LNCAP (cell line): ENCODE data around the gene CCDC57.
A peak's percentile ranks its signal among the peaks of the same experiment; 100 is the strongest.

Experiments
- CTCF ChIP-seq: fragments of 450-650 bp; IDR thresholded peaks from 2 replicates; pipeline ENCODE4 v1.5.1; 2017; ENCODE audit warnings: mild to moderate bottlenecking

CCDC57 gene

GRCh38 chr17:82098169-82098938, 114.3 kb downstream of the CCDC57 start, which contains the start of gene FASN:
TSS of gene FASN (minus strand) at chr17:82098236. CDS start at chr17:82096445, 1,791 bp downstream.
- peak; percentile 39 for TF ChIP-seq CTCF

GRCh38 chr17:82097919-82098168, 114.8 kb downstream of the CCDC57 start:
- TF ChIP-seq CTCF: no peak

DNA sequence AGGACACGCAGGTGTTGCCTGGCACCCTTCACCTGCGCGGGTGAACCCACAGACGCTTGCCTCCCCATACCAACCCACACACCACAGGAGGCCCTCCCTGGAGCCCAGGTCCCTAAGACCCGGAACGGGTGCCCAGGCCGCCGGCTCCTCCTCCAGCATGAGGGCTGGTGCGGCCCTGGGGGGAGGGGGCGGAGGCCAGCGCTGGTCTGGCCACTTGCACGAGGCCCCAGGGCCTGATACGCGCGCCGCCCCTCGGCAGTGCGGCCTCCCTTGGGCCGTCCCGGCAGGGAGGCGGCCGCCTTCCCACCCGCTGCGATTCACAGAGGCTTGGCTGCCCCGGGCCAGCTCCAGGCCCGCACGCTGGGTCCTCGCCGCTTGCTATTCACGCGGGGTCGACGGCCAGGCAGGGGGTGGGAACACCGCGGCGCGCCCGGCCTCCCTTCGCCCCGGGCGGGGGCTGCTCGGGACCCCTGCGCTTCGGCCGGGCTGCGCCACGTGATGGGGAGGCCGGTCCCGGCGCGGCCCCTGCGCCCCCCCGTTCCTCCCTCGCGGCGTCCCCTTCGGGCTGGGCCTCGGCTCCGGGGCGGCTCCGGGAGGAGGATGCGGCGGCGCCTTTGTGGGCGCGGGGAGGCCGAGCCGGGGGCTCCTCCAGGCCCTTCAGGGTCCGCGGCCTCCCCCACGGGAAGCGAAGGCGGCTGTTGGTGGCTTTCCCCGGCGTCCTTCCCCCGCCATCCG, 115.3 kb downstream of the CCDC57 start:
- no peak for TF ChIP-seq CTCF

DNA sequence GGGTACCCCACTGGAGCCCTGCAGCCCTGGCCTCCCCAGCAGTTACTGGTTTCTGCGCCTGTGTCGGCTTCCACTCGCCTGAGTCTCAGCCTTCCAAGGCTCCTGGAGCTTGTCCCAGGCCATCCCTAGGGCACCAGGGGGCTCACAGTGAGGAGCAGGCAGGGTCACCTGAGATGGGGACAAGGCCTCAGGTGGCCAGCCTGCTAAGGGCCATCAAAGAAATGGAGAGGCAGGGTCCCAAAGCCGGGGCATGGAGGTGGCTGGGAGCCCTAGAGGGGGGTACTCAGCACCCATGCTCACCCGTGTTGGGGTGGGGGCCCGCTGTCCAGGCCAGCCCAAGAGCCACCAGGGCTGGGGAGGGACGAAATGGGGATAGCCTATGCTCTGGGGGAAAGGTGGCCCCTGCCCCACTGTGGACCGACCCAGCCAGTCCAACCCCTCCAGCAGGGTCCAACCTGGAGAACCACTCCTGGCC, 115.9 kb downstream of the CCDC57 start:
- TF ChIP-seq CTCF: no peak

GRCh38 chr17:82095777-82096708, 116.6 kb downstream of the CCDC57 start:
- TF ChIP-seq CTCF: no peak

GRCh38 chr17:82094931-82095776, 117.5 kb downstream of the CCDC57 start:
- no peak for TF ChIP-seq CTCF
